H1 (cell line): ENCODE measurements around the gene CCDC91.

Experiments
- ATF3 ChIP-seq: IDR thresholded peaks from 2 replicates; pipeline ENCODE4 v1.6.1; 2011; ENCODE audit warnings: low read depth, mild to moderate bottlenecking, low read length; ENCODE audit not compliant: insufficient read depth
- BCL11A ChIP-seq, 2 experiments: IDR thresholded peaks; one replicate each; pipeline ENCODE4 v1.6.1; 2011; ENCODE audit warnings: low read depth in 2 of 2, low read length in 2 of 2, mild to moderate bottlenecking in 2 of 2
- CTCF ChIP-seq, 3 experiments: IDR thresholded peaks; 1 replicate in 2 of 3; 2 replicates in 1 of 3; pipeline versions ENCODE4 v1.5.1 to v1.6.1; 2011; ENCODE audit warnings: low read length in 3 of 3, mild to moderate bottlenecking in 3 of 3, inconsistent platforms in 2 of 3, low read depth in 1 of 3, moderate library complexity in 1 of 3; ENCODE audit not compliant: insufficient read depth in 1 of 3; ENCODE audit errors: control extremely low read depth in 1 of 3
- EP300 ChIP-seq, 2 experiments: IDR thresholded peaks; 1 replicate in 1 of 2; 2 replicates in 1 of 2; pipeline ENCODE4 v1.6.1; 2011 to 2012; ENCODE audit warnings: low read depth in 2 of 2, low read length in 2 of 2, mild to moderate bottlenecking in 2 of 2, borderline replicate concordance in 1 of 2, inconsistent platforms in 1 of 2, moderate library complexity in 1 of 2
- EZH2 ChIP-seq: fragments of 200-600 bp; sonication (generic); IDR thresholded peaks from 2 replicates; pipeline ENCODE4 v1.7.1; 2012; ENCODE audit warnings: low read depth, mild to moderate bottlenecking, moderate library complexity, low read length, inconsistent platforms; ENCODE audit not compliant: severe bottlenecking
- HDAC2 ChIP-seq, 2 experiments: fragments of 300-600 bp in 1 of 2; sonication (generic) in 1 of 2; IDR thresholded peaks; 2 replicates each; pipeline ENCODE4 v1.6.1; 2011 to 2012; ENCODE audit warnings: low read depth in 2 of 2, low read length in 2 of 2, mild to moderate bottlenecking in 2 of 2, moderate library complexity in 2 of 2, borderline replicate concordance in 1 of 2, inconsistent platforms in 1 of 2
- MAFK ChIP-seq: IDR thresholded peaks from 2 replicates; pipeline ENCODE4 v1.6.1; 2012; ENCODE audit warnings: low read depth, mild to moderate bottlenecking, improper control_type of control experiment, low read length
- POLR2A ChIP-seq, 2 experiments: IDR thresholded peaks; 1 replicate in 1 of 2; 2 replicates in 1 of 2; pipeline ENCODE4 v1.6.1; 2011; ENCODE audit warnings: low read depth in 2 of 2, low read length in 2 of 2, mild to moderate bottlenecking in 2 of 2; ENCODE audit errors: control extremely low read depth in 1 of 2
- TAF1 ChIP-seq: IDR thresholded peaks from 2 replicates; pipeline ENCODE4 v1.6.1; 2011; ENCODE audit warnings: mild to moderate bottlenecking, low read depth, low read length
- YY1 ChIP-seq: IDR thresholded peaks from 2 replicates; pipeline ENCODE4 v1.6.1; 2011; ENCODE audit warnings: low read depth, mild to moderate bottlenecking, low read length
- ZNF274 ChIP-seq: IDR thresholded peaks from 2 replicates; pipeline ENCODE4 v1.7.0; 2012; ENCODE audit warnings: low read length, borderline replicate concordance; ENCODE audit errors: extremely low read depth

- TF ChIP-seq EP300 (IDR thresholded peaks at IDR 0.05; ENCODE audit: borderline replicate concordance in 1 of 2, low read depth in 2 of 2, low read length in 2 of 2): no peak
- TF ChIP-seq CTCF (IDR thresholded peaks at IDR 0.05; ENCODE audit: control extremely low read depth in 1 of 3, insufficient read depth in 1 of 3, low read depth in 1 of 3, low read length in 3 of 3): no peak
- no peak for TF ChIP-seq ZNF274
- TF ChIP-seq YY1: no peak
- TF ChIP-seq ATF3: no peak
- TF ChIP-seq POLR2A (IDR thresholded peaks at IDR 0.05; ENCODE audit: control extremely low read depth in 1 of 2, low read depth in 2 of 2, low read length in 2 of 2): no peak
- TF ChIP-seq TAF1: no peak
- TF ChIP-seq HDAC2 (IDR thresholded peaks at IDR 0.05; ENCODE audit: borderline replicate concordance in 1 of 2, low read depth in 2 of 2, low read length in 2 of 2): no peak
- TF ChIP-seq EZH2: no peak
- TF ChIP-seq MAFK: peak; percentile 17; the same call in 1 of the 2 replicates
- TF ChIP-seq BCL11A (IDR thresholded peaks at IDR 0.05; ENCODE audit: low read depth in 2 of 2, low read length in 2 of 2): no peak
Measured at GRCh38 chr12:28292699-28293098, 102.4 kb downstream of the CCDC91 start.
